GM04503 (cell line): ENCODE measurements around the gene AK4.

Source experiments
- DNase-seq: peaks from one replicate; pipeline ENCODE4 v3.0.0-alpha.2; 2012; ENCODE audit warnings: low read depth

The AK4 gene

GRCh38 chr1:65278376-65279069, 130.5 kb downstream of the AK4 start:
- no peak for DNase-seq

- no peak for DNase-seq
These were observed 131.2 kb downstream of the AK4 start for GRCh38 chr1:65279070-65279779.
